GM18868 (cell line): ENCODE data around the gene IL23A.

Experiments used
- ATAC-seq: cut with Tn5 transposase; IDR thresholded peaks from one replicate; pipeline ENCODE4 v1.9.1; 2021; ENCODE audit warnings: mild to moderate bottlenecking, moderate library complexity; ENCODE audit not compliant: unreplicated experiment

The IL23A gene

DNA sequence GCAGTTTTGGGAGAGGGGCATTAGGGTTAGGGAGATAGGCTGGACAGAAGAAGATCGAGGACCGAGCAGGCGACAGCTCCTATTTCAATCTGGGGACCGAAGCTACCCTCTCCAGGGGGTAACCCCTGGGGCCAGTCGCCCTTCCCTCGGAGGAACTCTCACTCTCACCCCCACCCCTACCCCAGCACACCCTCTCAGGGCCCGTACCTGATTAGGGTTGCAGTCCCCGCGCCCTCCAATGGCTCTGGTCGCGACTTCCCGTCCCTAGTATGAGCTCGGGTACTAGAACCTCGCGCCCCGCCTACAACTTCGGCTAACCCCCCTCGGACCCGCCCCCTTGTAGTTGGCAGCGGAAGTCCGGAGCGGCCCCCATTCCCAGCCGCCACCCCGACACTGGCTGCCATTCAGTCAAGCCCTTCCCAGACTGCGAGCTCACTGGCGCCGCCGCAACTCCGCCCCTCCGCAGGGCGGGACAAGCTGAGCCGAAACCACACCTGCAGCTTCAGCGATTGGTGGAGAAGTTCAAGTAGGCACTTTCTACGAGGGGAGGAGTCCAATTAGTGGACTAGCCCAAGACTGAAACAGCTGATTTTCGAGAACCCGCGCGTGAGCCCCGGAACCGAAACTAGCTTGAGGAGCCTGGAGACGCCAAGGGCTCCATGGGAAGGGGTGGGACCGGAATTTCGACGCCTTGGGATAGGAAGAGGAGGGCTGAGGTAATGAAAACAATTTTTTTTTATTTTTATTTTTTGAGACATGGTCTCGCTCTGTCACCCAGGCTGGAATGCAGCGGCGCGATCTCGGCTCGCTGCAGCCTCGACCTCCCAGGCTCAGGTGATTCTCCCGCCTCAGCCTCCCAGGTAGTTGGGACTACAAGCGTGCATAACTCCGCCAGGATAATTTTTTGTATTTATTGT is 21.4 kb downstream of the IL23A start, which contains the start of gene STAT2:
Gene STAT2, minus strand, starts transcription at position 257 of the 917 bp plus-strand sequence. CDS start 3,536 bp downstream, outside the sequence.
- ATAC-seq: peak; percentile 97

DNA sequence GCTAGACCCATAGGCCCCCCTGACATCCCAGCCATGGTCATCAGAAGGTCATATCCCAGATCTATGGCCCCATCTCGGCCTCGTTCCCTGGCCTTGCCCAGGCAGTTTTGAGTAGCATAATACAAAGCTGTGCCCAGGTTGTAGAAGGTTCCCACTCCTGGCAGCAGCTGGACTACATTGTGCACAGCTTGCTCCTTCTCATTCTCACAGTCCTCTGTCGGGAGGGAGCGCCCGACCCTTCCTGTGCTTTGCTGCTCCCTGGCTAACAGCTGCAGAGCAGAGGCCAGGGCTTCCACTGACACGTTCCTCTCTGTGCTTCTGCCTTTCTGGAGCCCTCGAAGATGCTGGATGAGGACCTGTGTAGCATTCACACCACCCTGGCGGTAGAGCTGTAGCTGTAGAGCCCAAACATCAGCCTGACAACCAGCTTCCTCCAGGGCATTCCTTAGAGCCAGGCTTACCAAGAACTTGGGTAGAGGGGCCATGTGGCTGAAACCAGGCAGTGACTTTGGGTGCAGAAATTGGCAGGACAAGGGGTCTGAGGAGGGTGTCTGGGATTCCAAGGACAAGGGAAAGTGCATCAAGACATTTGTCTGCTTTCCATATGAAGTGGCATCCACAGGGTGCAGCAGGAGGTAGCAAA is 22.9 kb downstream of the IL23A start:
- ATAC-seq: no peak

DNA sequence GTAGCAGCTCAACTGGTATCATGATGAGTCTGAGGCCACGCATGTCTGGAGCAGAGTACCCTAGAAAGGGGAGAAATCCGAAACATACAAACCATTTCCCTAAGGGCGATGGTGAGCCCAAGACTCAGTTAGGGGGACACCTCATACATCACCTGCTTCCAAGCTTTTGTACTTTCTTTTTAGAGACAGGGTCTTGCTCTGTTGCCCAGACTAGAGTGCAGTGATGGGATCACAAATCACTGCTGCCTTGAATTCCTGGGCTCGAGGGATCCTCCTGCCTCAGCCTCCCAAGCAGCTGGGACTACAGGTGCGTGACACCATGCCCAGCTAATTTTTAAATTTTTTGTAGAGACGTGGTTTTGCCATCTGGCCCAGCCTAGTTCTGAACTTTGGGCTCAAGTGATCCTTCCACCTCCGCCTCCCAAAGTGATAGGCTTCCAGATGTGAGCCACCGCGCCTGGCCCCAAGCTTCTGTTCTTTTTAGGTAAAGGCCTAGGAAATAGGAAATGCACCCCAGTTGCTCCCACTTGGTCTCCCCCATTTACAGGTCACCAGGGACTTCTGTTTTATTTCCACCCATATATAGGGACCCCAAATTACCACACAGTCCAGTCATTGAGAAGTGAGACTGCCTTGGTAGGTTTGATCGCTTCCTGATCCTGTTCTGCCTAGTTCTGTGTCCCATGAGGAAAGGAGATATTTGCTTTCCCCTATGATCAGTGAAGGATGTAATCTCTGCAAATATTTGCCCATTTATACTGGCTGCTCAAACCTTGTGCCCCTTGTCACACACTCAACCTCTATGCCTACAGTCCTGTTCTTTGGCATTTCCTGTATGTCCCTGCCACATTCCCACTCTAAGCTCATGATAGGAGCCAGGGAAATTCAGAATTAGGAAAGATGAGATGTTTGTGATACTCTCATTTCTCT is 23.7 kb downstream of the IL23A start, which contains the start of gene APOF:
Gene APOF, minus strand, starts transcription at position 728 of the 930 bp plus-strand sequence. Its CDS starts 112 bp downstream, at position 616.
- no peak for ATAC-seq

DNA sequence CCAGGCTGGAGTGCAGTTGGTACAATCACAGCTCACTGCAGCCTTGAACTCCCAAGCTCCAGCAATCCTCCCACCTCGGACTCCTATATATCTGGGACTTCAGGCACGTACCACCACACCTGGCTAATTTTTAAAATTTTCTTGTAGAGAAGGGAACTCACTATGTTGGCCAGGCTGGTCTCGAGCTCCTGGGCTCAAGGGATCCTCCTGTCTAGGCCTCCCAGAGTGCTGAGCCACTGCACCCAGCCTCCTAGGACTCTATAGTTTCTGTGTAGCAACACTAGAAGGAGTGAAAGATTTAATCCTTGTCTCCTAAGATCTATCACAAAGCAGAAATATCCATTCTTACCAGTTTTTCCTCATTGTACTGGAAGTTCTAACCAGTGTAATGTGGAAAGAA is 28.3 kb downstream of the IL23A start:
- no peak for ATAC-seq

DNA sequence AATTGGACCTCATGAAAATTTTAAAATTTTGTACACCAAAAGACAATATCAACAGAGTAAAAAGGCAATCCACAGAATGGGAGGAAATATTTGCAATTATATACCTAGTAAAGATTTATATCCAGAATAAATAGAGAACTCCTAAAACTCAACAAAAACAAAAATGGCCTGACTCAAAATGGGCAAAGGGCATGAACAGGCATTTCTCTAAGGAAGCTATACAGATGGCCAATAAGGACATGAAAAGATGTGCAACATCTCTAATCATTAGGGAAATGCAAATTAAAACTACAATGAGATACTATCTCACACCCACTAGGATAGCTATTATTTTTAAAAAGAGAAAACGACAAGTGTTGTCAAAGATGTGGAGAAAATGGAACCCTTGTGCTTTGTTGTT is 34.8 kb downstream of the IL23A start:
- ATAC-seq: no peak

DNA sequence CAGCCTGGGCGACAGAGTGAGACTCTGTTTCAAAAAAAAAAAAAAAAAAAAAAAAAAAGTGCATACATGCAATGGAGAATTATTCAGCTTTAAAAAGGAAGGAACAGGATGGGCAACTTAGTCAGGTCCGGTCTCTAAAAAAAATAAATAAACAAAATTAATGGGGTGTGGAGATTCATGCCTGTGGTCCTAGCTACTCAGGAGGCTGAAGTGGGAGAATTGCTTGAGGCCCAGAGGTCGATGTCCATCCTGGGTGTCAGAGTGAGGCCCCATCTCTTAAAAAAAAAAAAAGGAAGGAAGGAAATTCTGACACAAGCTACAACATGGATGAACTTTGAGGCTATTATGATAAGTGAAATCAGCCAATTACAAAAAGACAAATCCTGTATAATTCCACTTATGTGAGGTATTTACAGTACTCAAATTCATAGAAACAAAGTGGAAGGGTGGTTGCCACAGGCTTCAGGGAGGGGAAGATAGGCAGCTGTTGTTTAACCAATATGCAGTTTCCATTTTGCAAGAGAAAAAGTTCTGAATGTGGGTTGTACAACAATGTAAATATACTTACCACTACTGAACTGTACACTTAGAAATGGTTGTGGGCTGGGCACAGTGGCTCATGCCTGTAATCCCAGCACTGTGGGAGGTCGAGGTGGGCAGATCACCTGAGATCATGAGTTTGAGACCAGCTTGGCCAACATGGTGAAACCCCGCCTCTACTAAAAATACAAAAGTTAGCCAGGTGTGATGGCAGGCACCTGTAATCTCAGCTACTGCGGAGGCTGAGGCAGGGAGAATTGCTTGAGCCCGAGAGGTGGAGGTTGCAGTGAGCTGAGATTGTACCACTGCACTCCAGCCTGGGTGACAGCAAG is 36.3 kb downstream of the IL23A start:
- ATAC-seq: peak; percentile 28

DNA sequence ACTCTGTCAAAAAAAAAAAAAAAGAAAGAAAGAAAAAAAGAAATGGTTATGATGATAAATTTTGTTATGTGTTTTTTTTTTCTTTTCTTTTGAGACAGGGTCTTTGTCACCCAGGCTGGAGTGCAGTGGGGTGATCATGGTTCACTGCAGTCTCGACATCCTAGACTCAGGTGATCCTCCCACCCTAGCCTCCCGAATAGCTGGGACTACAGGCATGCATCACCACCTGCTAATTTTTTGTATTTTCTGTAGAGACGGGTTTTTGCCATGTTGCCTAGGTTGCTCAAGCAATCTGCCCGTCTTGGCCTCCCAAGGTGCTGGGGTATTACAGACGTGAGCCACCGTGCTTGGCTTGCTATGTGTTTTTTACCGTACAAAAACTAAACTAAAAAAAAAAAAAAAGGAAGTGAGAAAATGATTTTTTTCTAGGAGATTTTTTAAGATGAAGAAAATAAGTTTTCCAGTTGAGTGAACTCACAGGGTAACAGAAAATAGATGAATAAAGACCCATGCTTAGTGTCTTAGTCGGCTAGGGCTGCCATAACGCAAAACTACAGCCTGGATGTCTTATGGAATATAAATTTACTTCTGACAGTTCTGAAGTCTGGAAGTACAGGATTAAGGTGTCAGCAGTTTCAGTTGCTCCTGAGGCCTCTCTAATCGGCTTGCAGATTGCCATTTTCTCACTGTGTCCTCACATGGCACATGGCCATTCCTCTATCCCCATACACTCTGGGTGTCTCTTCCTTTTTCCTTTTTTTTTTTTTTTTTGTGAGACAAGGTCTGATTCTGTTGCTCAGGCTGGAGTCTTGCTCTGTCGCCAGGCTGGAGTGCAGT is 37.1 kb downstream of the IL23A start:
- ATAC-seq: peak; percentile 75

DNA sequence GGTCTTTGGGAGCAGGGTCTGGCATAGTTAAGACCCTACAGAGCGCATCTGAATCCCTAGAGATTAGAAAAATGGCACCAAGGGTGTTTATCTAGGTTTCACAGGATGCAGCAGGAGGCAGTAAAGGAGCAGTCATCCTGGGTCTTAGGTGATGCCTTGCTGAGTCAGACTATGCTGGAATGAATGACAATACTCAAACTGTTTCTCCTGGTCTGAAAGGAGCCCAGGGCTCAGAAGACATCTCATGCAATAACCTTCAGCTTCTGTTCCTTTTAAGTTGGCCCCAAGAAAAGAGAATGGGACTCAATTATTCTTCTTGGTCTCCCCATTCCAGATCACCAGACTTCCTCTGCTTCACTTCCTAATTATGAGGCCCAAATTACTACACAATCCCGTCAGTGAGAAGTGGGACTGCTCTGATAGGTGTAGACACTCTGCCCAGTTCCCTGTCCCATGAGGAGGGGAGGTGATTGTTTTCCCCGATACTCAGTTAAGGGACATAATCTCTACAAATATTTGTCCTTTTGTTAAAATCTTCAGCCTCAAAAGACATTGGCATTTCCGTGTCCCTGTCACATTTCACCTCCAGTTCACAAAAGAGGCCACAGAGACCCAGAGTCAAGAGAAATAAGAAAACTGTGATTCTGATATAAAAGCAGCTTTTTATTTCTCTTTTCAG is 38.8 kb downstream of the IL23A start:
- ATAC-seq: no peak

DNA sequence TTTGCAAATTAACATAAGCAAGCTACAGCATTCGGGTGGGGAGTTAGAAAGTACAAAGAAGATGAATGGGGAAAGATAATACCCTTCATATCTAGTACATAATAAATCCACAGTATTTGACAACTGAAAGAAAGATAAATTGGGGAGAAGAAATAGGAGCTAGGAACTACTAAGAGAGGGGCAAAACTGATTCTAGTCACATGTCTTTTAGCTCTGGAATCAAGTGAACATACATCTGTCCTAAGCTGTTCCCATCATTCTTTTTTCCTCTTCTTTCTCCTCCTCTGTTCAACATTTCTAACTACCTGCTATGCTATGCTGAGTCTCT is 39.3 kb downstream of the IL23A start:
- ATAC-seq: no peak

DNA sequence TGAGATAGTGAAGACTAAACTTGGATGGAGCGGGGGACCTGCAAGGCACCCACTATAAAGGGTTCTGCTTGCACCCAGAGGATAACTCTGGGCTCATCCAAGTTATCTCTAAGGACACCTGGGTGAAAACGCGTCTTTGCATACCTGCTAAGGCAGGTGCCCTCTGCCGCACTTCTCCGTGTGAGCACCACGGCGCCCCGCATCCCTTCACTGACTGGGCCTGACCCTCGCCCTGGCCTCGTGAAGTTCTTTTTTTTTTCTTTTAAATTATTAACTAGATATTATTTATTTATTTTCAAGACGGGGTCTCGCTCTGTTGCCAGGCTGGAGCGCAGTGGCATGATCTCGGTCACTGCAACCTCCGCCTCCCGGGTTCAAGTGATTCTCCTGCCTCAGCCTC is 43.9 kb downstream of the IL23A start:
- ATAC-seq: no peak

DNA sequence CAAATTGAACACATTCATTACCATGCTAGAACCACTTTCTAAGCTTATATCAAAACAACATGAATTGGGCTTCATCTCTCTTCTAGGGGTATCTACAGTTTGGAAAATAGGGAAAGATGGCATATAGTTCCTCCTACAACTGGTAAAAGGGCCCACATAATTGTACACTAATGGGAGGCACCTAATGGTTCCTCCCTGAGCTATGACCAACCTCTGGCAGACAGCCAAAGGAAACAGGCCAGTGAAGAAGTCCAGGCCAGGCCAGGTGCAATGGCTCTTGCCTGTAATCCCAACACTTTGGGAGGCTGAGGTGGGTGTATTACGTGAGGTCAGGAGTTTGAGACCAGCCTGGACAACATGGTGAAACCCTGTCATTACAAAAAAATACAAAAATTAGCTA is 47.2 kb downstream of the IL23A start:
- ATAC-seq: no peak

DNA sequence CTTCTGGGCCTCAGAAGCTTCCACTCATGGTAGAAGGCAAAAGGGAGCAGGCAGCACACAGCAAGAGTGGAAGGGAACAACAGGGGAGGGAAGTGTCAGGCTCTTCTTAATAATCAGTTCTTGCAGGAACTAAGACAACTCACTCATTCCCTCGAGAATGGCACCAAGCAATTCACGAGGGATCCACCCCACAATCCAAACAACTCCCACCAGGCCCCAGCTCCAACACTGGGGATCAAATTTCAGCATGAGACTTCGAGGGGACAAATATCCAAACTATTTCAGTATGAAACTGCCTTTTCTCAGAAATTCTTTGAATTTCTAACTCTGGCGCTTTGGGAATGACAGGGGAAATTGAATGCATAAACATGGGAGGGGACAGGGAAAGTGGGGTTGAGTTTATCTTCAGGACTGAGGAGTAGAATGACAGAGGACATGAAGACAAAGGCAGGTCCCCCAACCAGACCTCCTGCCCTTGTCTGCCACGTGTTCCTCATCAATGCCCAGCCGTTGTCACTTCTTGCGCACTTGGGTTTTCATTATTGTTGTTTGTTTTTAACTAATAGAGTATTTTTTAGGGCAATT is 48.6 kb downstream of the IL23A start:
- ATAC-seq: no peak

DNA sequence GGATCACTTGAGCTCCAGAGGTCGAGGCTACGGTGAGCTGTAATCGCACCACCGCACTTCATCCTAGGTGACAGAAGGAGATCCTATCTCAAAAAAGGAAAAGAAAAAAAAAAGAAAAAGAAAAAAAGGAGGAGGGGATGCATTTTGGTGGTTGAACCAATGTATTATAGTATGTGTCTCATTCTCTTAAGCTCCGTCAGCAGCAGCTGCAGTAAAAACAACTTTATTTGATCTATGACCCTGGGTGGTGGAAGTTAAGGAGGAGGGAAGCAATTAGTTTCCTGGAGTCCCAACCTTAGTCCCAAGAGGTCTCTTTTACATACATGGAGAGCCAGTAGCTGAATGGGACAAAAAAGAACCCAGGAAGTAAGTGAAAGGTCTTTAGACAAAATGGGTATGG is 50.7 kb downstream of the IL23A start:
- ATAC-seq: no peak
